Dendritic cell treated with granulocyte-macrophage colony-stimulating factor and Interleukin-4, amounts not matched to agents 40 ng/mL and 50 ng/mL, for 4 days (primary cell): Measurements from ENCODE around the gene SNRNP70.
"Not testable (repeated sequence)": the region's sequence is repeated elsewhere in the genome, so short reads cannot be mapped to it uniquely, and the experiment has no call there.

Experiments used
- H3K27ac Mint-ChIP-seq: one replicate; pipeline ENCODE4 v1.8.0; 2022; ENCODE audit warnings: mild to moderate bottlenecking, mixed read lengths
- H3K27me3 Mint-ChIP-seq: one replicate; pipeline ENCODE4 v1.8.0; 2022; ENCODE audit warnings: mild to moderate bottlenecking, mixed read lengths
- H3K36me3 Mint-ChIP-seq: one replicate; pipeline ENCODE4 v1.8.0; 2022; ENCODE audit warnings: low read depth, mixed read lengths
- H3K4me1 Mint-ChIP-seq: one replicate; pipeline ENCODE4 v1.8.0; 2022; ENCODE audit warnings: low read depth, mixed read lengths
- H3K4me3 Mint-ChIP-seq: one replicate; pipeline ENCODE4 v1.8.0; 2022; ENCODE audit warnings: mild to moderate bottlenecking, moderate library complexity, mixed read lengths
- H3K9me3 Mint-ChIP-seq: one replicate; pipeline ENCODE4 v1.8.0; 2022; ENCODE audit warnings: mixed read lengths
- intact Hi-C: fragments of 100-400 bp; cut with micrococcal nuclease; formaldehyde crosslinking; loops from one replicate; pipeline ENCODE4 v1.15.0; 2022

Gene SNRNP70

DNA sequence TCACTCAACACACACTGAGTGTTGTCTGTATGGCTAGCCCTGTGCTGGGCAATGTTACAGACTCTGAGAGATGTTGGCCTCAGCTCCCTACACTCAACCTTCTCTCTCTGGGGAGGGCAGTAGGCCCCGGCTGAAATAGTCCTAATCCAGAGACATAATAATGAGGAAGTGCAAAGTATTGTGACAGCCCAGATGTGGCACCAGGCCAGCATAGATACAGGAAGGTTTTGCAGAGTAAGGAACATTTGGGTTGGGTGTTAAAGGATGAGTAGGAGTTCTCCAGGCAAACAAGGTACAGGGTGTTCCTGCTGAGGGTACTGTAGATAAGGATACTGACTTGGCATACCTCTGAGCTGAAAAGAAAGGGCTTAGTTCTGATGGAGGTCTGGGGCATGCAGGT lies 31.3 kb downstream of the SNRNP70 start:
- intact Hi-C loops, result no loop called here
- H3K4me3 Mint-ChIP-seq, result peak overlapping the region; percentile 15
- H3K9me3 Mint-ChIP-seq, result peaks cover 7% of the 10 kb centered on the region
- H3K27ac Mint-ChIP-seq, result peak overlapping the region; percentile 99
- peaks cover 29% of the 10 kb centered on the region for H3K27me3 Mint-ChIP-seq
- H3K4me1 Mint-ChIP-seq, result peaks cover 69% of the 10 kb centered on the region
- H3K36me3 Mint-ChIP-seq, result peaks cover 15% of the 10 kb centered on the region

DNA sequence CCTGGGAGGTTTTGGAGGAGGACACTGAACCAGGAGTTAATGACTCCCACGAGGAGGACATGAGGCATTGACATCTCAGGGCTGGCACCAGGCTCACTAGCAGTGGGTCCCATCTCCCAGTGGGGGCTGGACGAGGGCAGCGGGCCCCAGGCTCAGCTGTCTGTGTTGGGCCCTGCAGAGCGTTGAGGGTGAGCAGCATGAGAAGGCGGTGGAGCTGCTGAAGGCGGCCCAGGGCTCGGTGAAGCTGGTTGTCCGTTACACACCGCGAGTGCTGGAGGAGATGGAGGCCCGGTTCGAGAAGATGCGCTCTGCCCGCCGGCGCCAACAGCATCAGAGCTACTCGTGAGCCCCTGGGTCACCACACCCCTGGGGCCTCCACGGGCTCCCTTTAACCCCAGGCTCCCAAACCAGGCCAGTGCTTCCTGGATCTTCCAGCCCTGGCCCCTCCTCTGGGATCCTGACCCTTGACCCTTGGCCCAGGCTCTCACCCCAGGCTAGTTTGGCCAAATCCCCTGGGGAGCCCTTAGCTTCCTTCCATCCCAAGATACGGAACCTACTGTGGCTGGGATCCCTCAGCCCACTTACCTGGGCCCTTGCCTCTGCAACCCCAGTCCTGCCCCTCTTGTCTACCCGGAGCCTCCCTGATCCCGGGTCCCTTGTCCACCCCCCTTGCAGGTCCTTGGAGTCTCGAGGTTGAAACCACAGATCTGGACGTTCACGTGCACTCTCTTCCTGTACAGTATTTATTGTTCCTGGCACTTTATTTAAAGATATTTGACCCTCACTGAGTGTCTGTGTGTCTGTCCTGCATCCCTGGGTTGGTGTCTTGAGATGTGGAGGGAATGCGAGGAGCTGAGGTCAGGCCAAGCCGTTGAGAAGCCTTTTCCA lies 32.7 kb downstream of the SNRNP70 start:
- peaks cover 65% of the 10 kb centered on the region for H3K4me1 Mint-ChIP-seq

DNA sequence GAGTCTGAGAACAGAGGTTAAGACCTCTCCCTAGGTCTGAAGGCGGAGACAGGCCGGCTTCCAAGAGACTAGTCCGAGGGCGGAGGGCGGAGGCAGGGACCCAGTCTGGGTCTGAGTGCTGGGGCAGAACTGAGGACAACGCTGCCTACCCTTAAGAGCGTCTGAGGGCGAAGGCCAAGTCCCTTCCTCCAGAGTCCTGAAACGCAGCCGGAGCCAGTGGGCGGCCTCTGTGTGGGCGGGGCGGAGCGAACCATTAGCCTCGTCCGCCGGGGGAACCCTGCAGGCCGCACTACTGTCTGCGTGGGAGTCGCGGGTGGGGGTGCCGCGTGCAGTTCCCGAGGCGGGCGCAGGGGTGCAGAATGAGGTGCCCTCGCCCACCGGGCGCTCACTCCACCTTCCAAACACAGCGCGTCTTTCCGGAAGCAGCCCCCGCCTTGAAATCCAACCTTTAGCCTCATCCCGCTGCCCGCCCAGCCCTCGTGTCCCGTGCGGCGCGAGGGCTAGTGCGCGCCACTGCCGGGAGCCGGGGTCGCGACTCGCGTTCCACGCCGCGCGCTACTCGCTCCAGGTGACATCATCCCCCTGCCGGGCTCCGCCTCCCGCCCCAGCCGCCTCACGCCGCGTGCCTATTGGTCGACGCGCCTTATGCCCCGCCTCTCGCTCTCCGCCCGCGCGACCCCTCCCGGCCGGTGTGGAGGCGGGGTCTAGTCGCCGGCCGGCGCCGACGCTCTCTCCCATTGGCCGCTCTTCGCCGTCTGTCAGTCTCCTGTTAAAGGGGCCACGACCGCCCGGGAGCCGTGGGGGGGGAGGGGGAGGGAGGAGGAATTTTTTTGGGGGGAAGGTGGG lies 33.5 kb downstream of the SNRNP70 start, which contains the start of gene C19orf73:
TSS of gene C19orf73 (minus strand) at position 579 of the 846 bp plus-strand sequence. CDS start at position 458, 121 bp downstream.
- intact Hi-C loops, result loop anchor here (1.0 to 2.0 kb wide), 2 partner anchors 10 to 30 kb away; no protein-coding TSS in a partner anchor
- peaks cover 7% of the 10 kb centered on the region for H3K9me3 Mint-ChIP-seq
- peak within 1 kb of the TSS; percentile 81 for H3K4me3 Mint-ChIP-seq
- H3K27ac Mint-ChIP-seq, result peak within 1 kb of the TSS; percentile 99
- H3K27me3 Mint-ChIP-seq, result peaks cover 40% of the 10 kb centered on the region
- peaks cover 15% of the 10 kb centered on the region for H3K36me3 Mint-ChIP-seq
- H3K4me1 Mint-ChIP-seq, result peaks cover 56% of the 10 kb centered on the region

More for the DNA sequence above, 32.7 kb downstream of the SNRNP70 start:
- Mint-ChIP-seq H3K27ac (peak overlapping the region; percentile 99), H3K36me3 (peaks cover 15% of the 10 kb centered on the region), H3K4me3 (peak overlapping the region; percentile 81), H3K9me3 (peaks cover 7% of the 10 kb centered on the region), H3K27me3 (peaks cover 36% of the 10 kb centered on the region)
- intact Hi-C loops, result loop anchor here (2.0 kb wide), 1 partner anchor 31 kb away; no protein-coding TSS in a partner anchor

DNA sequence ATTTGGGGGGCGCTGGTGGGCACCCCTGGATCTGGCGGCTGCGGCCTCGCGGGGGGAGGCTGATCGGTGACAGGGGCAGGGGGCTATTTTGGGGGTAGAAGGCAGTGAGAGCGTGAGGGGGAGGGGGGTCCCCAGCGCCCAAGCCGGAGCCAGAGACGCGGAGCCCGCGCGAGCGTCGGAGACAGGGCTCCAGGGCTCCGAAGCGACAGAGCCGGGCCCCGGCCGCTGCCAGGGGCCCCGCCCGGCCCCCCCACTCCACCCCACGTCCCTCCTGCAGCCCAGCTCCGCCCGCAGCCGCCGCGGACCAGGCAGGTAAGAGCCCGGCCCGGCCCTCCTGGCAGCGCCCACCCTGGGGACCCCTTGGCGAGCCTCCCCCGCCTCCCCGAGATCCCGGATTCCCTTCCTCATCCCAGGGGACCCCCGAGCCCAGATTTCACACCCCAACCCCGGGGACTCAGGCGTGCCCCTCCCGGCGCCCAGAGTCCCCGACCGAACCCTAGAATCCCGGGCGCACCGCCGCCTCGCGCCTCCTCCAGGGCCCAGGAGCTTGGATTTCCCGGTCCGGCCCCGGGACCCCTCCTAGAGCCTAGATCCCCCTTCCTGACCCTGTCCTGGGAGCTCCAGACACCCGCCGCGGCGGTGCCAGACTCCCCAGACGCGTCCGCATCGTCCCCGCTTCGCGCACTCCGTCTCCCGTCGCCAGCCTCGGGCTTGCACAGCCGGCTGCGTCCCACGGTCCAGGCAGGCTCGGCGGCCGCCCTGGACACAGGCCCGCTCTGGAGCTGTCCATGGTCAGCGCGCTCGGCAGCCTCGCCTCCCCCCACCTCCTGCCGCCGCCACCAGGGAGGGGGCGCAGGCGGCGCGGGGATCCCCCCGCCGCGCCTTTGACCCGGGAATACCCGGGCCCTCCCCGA lies 34.4 kb downstream of the SNRNP70 start, which contains the start of gene PPFIA3:
TSS of gene PPFIA3 (plus strand) at position 134 of the 914 bp plus-strand sequence. CDS start 8,330 bp downstream, outside the sequence.
- peak within 1 kb of the TSS; percentile 99 for H3K27ac Mint-ChIP-seq
- H3K4me3 Mint-ChIP-seq, result peak within 1 kb of the TSS; percentile 81
- intact Hi-C loops, result loop anchor here (1.0 to 2.0 kb wide), 2 partner anchors 9 to 29 kb away; no protein-coding TSS in a partner anchor

DNA sequence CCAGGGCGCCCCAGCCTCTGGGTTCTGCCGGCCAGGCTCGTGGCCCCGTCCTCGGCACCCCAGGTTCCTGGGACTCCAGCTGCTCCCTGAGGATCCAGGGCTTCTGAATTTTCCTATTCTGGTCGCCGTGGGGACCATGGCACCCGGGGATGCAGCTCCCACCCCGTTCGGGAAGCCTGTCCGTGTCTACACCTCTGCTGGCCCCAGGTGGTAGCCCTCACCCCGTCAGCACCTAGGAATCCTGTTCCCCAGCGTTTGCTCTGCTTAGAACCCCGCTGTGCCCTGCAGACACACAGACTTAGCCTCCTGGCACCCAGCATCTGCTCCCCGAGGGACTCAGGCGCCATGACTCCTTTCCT lies 35.1 kb downstream of the SNRNP70 start:
- intact Hi-C loops, result no loop called here
- peaks cover 46% of the 10 kb centered on the region for H3K4me1 Mint-ChIP-seq
- H3K9me3 Mint-ChIP-seq, result peaks cover 7% of the 10 kb centered on the region
- peak overlapping the region; percentile 99 for H3K27ac Mint-ChIP-seq
- peaks cover 43% of the 10 kb centered on the region for H3K27me3 Mint-ChIP-seq
- peak overlapping the region; percentile 15 for H3K4me3 Mint-ChIP-seq
- peaks cover 11% of the 10 kb centered on the region for H3K36me3 Mint-ChIP-seq

More for the DNA sequence above, 34.4 kb downstream of the SNRNP70 start, which contains the start of gene PPFIA3:
- peaks cover 40% of the 10 kb centered on the region for H3K27me3 Mint-ChIP-seq
- H3K36me3 Mint-ChIP-seq, result peaks cover 14% of the 10 kb centered on the region
- peaks cover 7% of the 10 kb centered on the region for H3K9me3 Mint-ChIP-seq
- H3K4me1 Mint-ChIP-seq, result peaks cover 52% of the 10 kb centered on the region

DNA sequence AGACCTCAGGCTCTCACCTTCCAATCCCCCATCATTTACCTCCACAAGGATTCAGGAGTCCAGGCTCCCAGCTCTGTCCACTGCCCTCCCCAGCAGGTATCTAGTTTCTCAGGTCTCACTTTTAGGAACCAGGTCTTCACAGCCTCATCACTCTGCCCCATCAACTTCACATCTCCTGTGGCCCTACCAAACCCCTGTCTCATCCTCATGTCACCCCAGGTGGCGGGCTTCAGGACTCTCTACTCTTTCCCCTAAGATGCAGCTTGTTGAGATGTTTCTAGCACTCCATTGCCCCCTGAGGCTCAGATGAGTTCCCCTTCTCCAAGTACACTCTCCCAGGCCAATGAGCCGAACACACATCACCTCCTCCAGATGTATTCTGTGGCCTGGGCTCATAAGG lies 35.6 kb downstream of the SNRNP70 start:
- Mint-ChIP-seq H3K36me3 (peaks cover 11% of the 10 kb centered on the region), H3K9me3 (peaks cover 7% of the 10 kb centered on the region), H3K4me1 (peaks cover 44% of the 10 kb centered on the region), H3K27ac (no peak overlapping the region), H3K4me3 (peak overlapping the region; percentile 15), H3K27me3 (peaks cover 47% of the 10 kb centered on the region)
- intact Hi-C loops, result no loop called here

DNA sequence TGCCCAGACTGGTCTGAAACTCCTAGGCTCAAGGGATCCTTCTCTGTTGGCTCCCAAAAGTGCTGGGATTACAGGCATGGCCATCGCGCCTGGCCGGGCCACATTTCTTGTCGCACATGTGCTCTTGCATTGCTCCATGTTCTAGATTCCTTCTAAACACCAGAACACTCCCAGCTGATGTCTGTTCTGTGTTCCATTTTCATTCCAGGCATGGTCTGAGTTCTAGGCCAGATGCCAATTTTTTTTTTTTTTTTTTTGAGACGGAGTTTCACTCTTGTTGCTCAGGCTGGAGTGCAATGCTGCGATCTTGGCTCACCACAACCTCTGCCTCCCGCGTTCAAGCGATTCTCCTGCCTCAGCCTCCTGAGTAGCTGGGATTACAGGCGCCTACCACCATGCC lies 36.6 kb downstream of the SNRNP70 start:
- Mint-ChIP-seq H3K27me3 (peaks cover 50% of the 10 kb centered on the region), H3K4me1 (peaks cover 35% of the 10 kb centered on the region)
- intact Hi-C loops, H3K9me3 Mint-ChIP-seq, H3K36me3 Mint-ChIP-seq, H3K27ac Mint-ChIP-seq, H3K4me3 Mint-ChIP-seq: not testable (repeated sequence)

DNA sequence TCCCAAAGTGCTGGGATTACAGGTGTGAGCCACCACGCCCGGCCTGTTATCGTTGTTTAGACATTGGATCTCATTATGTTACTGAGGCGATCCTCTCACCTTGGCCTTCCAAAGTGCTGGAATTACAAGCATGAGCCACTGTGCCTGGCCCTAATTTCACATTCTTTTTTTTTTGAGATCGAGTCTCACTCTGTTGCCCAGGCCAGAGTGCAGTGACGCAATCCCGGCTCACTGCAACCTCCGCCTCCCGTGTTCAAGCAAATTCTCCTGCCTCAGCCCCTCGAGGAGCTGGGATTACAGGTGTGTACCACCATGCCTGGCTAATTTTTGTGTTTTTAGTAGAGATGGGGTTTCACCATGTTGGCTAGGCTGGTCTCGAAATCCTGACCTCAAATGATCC lies 38.0 kb downstream of the SNRNP70 start:
- H3K36me3 Mint-ChIP-seq, H3K27ac Mint-ChIP-seq, H3K4me3 Mint-ChIP-seq, intact Hi-C loops, H3K9me3 Mint-ChIP-seq: not testable (repeated sequence)
- Mint-ChIP-seq H3K27me3 (peaks cover 50% of the 10 kb centered on the region), H3K4me1 (peaks cover 28% of the 10 kb centered on the region)

DNA sequence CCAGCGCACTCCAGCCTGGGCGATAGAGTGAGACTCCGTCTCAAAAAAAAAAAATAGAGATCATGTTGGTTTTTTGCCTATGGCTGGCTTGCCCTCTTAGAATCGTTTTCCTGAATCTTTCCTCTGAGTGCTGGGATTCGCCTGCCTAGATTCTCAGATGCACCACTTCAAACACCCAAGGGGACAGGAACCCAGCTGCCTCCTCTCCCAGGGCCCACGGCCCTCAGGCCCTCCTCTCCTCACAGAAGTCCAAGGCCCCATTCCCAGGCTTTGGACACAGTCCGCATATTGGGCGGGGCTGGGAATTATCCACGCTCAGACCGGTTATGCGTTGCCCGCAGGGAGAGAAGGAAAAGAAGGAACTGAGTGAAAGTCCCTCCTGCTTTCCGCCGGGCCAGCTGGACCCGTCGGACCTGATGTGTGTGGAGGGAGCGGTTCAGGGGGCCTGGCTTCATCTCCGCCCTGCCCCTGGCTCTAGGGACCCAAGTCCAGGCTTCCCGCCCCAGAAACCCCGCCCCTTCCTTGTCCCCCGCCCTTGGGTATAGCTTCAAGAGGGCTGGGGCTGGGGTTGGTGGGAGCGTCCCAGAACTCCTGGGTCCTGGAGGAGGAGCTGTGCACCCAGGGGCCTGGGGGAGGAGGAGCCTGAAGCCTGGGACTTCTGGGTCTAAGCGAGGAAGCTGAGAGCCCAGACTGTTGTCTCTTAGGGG lies 39.9 kb downstream of the SNRNP70 start:
- H3K27me3 Mint-ChIP-seq, result peaks cover 54% of the 10 kb centered on the region
- H3K4me1 Mint-ChIP-seq, result peaks cover 31% of the 10 kb centered on the region
- intact Hi-C loops, result no loop called here
- no peaks in the 10 kb centered on the region for H3K9me3 Mint-ChIP-seq
- H3K4me3 Mint-ChIP-seq, result no peak overlapping the region
- H3K27ac Mint-ChIP-seq, result no peak overlapping the region
- no peaks in the 10 kb centered on the region for H3K36me3 Mint-ChIP-seq

DNA sequence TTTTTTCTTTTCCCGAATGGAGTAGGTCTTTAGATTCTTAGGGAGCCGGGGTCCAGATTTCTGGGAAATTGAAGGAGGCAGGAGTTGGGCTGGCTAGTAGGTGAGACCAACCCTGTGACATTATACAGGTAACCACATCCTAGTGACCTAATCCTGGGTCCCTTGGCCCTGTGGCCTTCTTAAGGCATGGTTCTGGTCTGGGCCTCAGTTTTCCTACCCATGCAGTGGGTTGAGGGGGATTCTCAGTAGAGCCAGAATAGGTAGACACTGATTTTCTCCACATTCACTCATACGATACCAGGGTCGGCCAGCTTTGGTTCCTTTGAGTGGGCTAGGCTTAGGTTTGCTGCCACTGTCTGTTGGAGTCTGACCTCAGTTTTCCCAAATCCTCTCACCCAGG lies 41.3 kb downstream of the SNRNP70 start:
- peaks cover 22% of the 10 kb centered on the region for H3K4me1 Mint-ChIP-seq
- intact Hi-C loops, result no loop called here
- H3K4me3 Mint-ChIP-seq, result no peak overlapping the region
- H3K9me3 Mint-ChIP-seq, result no peaks in the 10 kb centered on the region
- H3K27me3 Mint-ChIP-seq, result peaks cover 45% of the 10 kb centered on the region
- no peak overlapping the region for H3K27ac Mint-ChIP-seq
- H3K36me3 Mint-ChIP-seq, result no peaks in the 10 kb centered on the region

DNA sequence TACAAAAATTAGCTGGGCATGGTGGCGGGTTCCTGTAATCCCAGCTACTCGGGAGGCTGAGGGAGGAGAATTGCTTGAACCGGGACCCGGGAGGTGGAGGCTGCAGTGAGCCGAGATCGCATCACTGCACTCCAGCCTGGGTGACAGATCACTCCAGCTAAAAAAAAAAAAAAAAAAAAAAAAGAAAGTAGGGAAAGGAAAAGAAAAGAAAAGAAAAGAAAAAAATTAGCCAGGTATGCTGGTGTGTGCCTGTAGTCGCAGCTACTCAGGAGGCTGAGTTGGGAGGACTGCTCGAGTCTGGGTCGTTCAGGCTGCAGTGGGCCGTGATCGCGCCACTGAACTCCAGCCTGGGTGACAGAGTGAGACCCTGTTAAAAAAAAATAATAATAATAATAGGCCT lies 42.0 kb downstream of the SNRNP70 start:
- Mint-ChIP-seq H3K4me1 (peaks cover 22% of the 10 kb centered on the region), H3K27me3 (peaks cover 40% of the 10 kb centered on the region)
- H3K27ac Mint-ChIP-seq, H3K9me3 Mint-ChIP-seq, H3K4me3 Mint-ChIP-seq, intact Hi-C loops, H3K36me3 Mint-ChIP-seq: not testable (repeated sequence)

DNA sequence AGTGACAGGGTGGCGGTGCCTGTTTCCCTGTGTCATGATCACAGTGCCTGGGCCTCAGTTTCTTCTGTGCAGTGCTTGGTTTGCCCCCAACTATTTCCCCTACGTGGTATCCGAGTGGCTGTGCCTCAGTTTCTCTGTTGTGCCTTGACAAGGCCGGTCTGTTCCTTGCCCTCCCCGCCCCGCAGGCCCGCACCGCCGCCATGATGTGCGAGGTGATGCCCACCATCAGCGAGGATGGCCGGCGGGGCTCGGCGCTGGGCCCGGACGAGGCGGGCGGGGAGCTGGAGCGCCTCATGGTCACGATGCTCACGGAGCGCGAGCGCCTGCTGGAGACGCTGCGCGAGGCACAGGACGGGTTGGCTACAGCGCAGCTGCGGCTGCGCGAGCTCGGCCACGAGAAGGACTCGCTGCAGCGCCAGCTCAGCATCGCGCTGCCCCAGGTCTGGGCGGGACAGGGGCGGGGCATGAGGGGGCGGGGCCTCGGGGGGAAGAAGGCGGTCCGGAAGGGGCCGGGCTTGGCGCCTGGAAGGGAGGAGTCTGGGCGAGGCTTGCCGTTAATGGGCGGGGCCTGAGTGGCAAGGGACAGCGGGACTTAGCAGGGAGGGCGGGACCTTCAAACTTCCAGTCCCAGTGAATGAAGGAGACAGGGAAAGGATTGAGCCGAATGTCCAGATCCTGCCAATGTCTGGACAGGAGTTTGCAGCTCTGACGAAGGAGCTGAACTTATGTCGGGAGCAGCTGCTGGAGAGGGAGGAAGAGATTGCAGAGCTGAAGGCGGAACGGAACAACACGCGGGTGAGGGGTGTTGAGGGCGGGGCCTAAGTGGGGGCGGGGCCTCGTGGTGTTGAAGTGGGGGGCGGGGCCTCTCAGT lies 42.7 kb downstream of the SNRNP70 start:
- Mint-ChIP-seq H3K9me3 (no peaks in the 10 kb centered on the region), H3K4me3 (peak overlapping the region; percentile 88), H3K27me3 (peaks cover 39% of the 10 kb centered on the region), H3K27ac (peak overlapping the region; percentile 90), H3K4me1 (peaks cover 25% of the 10 kb centered on the region), H3K36me3 (no peaks in the 10 kb centered on the region)
- intact Hi-C loops, result loop anchor here (1.0 kb wide), 1 partner anchor 9 kb away; the partner anchor contains the start of genes C19orf73 and PPFIA3
